GM12878 (cell line): ENCODE measurements around the gene LRP1B. TPM values are rescaled to one million over a fixed set of nuclear protein-coding genes. Genes with fewer than 3 reads are reported as not detected.

Experiments
- ATAC-seq: fragments of 200-7000 bp; cut with Tn5 transposase; 3 replicates; pipeline ENCODE4 v1.9.1; 2020; ENCODE audit warnings: mild to moderate bottlenecking, moderate library complexity
- BruUV-seq: library from RNA; stranded (reverse); fragments of 400-500 nt; replicated peaks from 2 replicates; lab custom pipeline; 2021; lab: Mats Ljungman, UMichigan
- CTCF ChIA-PET: fragments of 300-600 bp; sonication (Branson Sonifier 250); formaldehyde crosslinking; extraction: SDS; loops from one replicate; lab custom pipeline; 2021; ENCODE audit warnings: inconsistent platforms; lab: Yijun Ruan, JAX
- POLR2A ChIA-PET: fragments of 350-600 bp; formaldehyde crosslinking; extraction: SDS; loops from one replicate; lab custom pipeline; 2021; ENCODE audit warnings: inconsistent platforms; lab: Charles Lee
- RAD21 ChIA-PET: fragments of 300-600 bp; sonication (Branson Sonifier 250); formaldehyde crosslinking; loops from one replicate; lab custom pipeline; 2023; ENCODE audit warnings: antibody characterized with exemption; ENCODE audit not compliant: unreplicated experiment; lab: Charles Lee
- SMC1A ChIA-PET: fragments of 300-600 bp; sonication (Branson Sonifier 250); formaldehyde crosslinking; loops from one replicate; lab custom pipeline; 2023; ENCODE audit not compliant: unreplicated experiment, uncharacterized antibody; lab: Charles Lee
- DNase-seq: peaks from one replicate; pipeline ENCODE4 v3.0.0-alpha.2; 2011; ENCODE audit warnings: low read depth, low spot score
- FAIRE-seq: peaks from 3 replicates; lab custom pipeline; 2011; peaks lifted over from hg19 to GRCh38; lab: Jason Lieb, UNC
- H2AFZ ChIP-seq: 2 replicates; pipeline ENCODE4 v1.6.0; 2011; ENCODE audit warnings: low read depth, low read length, control low read depth; ENCODE audit not compliant: control insufficient read depth
- H3K27ac ChIP-seq: 2 replicates; pipeline ENCODE4 v1.5.1; 2011; ENCODE audit warnings: control low read depth; ENCODE audit not compliant: control insufficient read depth, insufficient read depth
- H3K27me3 ChIP-seq, 2 experiments: replicated peaks in 1 of 2; 2 replicates each; pipeline versions ENCODE4 v1.6.0 to v1.6.1; 2011; ENCODE audit warnings: low read length in 1 of 2; ENCODE audit not compliant: control insufficient read depth in 2 of 2, insufficient read depth in 2 of 2
- H3K36me3 ChIP-seq, 2 experiments: 2 replicates each; pipeline ENCODE4 v1.5.1; 2011; ENCODE audit warnings: low read length in 1 of 2; ENCODE audit not compliant: control insufficient read depth in 2 of 2, insufficient read depth in 2 of 2
- H3K4me1 ChIP-seq: 2 replicates; pipeline ENCODE4 v1.6.1; 2011; ENCODE audit warnings: mild to moderate bottlenecking, low read length, moderate library complexity, mixed read lengths; ENCODE audit not compliant: control insufficient read depth, insufficient read depth
- H3K4me2 ChIP-seq: 2 replicates; pipeline ENCODE4 v1.6.0; 2011; ENCODE audit warnings: control low read depth; ENCODE audit not compliant: control insufficient read depth, insufficient read depth
- H3K4me3 ChIP-seq: fragments of 200-600 bp; sonication (generic); 2 replicates; pipeline ENCODE4 v1.5.1; 2016
- H3K79me2 ChIP-seq: 2 replicates; pipeline ENCODE4 v1.6.0; 2011; ENCODE audit warnings: low read length; ENCODE audit not compliant: control insufficient read depth, insufficient read depth
- H3K9ac ChIP-seq: 2 replicates; pipeline ENCODE4 v1.8.0; 2011; ENCODE audit warnings: low read length, control low read depth, mixed read lengths; ENCODE audit not compliant: control insufficient read depth, insufficient read depth
- H3K9me3 ChIP-seq: replicated peaks from 3 replicates; pipeline ENCODE4 v1.5.1; 2011; ENCODE audit warnings: mild to moderate bottlenecking, low read length; ENCODE audit not compliant: control insufficient read depth, insufficient read depth
- H4K20me1 ChIP-seq: 2 replicates; pipeline ENCODE4 v1.6.0; 2011; ENCODE audit not compliant: control insufficient read depth, insufficient read depth
- BHLHE40 ChIP-seq, 2 experiments: fragments of 450-650 bp in 1 of 2; IDR thresholded peaks; 2 replicates each; pipeline ENCODE4 v1.6.1; 2011 to 2017; ENCODE audit warnings: low read depth in 2 of 2, borderline replicate concordance in 1 of 2, improper control_type of control experiment in 1 of 2, low read length in 1 of 2, mild to moderate bottlenecking in 1 of 2
- CHD4 ChIP-seq: fragments of 200-600 bp; sonication (generic); IDR thresholded peaks from 2 replicates; pipeline ENCODE4 v1.6.1; 2016; ENCODE audit warnings: mild to moderate bottlenecking
- CUX1 ChIP-seq: IDR thresholded peaks from 2 replicates; pipeline ENCODE4 v1.6.1; 2012; ENCODE audit warnings: improper control_type of control experiment, low read depth, low read length; ENCODE audit not compliant: insufficient replicate concordance
- EGR1 ChIP-seq, 2 experiments: IDR thresholded peaks; 1 replicate in 1 of 2; 2 replicates in 1 of 2; pipeline ENCODE4 v1.6.1; 2011 to 2012; ENCODE audit warnings: low read depth in 2 of 2, low read length in 2 of 2, borderline replicate concordance in 1 of 2, mild to moderate bottlenecking in 1 of 2, moderate library complexity in 1 of 2
- MEF2A ChIP-seq: IDR thresholded peaks from 2 replicates; pipeline ENCODE4 v1.6.1; 2011; ENCODE audit warnings: low read depth, mild to moderate bottlenecking, low read length, moderate library complexity; ENCODE audit not compliant: insufficient read depth
- NFIC ChIP-seq: IDR thresholded peaks from 2 replicates; pipeline ENCODE4 v1.6.1; 2012; ENCODE audit warnings: low read depth, mild to moderate bottlenecking, inconsistent platforms, low read length, moderate library complexity
- SIX5 ChIP-seq: IDR thresholded peaks from 2 replicates; pipeline ENCODE4 v1.6.1; 2011; ENCODE audit warnings: mild to moderate bottlenecking, low read depth, low read length, moderate library complexity; ENCODE audit not compliant: severe bottlenecking
- STAT1 ChIP-seq: fragments of 450-650 bp; conservative IDR thresholded peaks from 2 replicates; pipeline ENCODE4 v1.6.1; 2014; ENCODE audit warnings: antibody characterized with exemption, mild to moderate bottlenecking
- TARDBP ChIP-seq: IDR thresholded peaks from 2 replicates; pipeline ENCODE4 v1.6.1; 2016; ENCODE audit warnings: borderline replicate concordance
- USF1 ChIP-seq: IDR thresholded peaks from 2 replicates; pipeline ENCODE4 v1.6.1; 2011; ENCODE audit warnings: borderline replicate concordance, low read depth, mild to moderate bottlenecking, moderate library complexity, mixed read lengths, low read length; ENCODE audit not compliant: insufficient read depth; ENCODE audit errors: extremely low read length
- WGBS: methylation state at CpG from one replicate; pipeline ENCODE4 v1.1.6; 2016; ENCODE audit warnings: low lambda C conversion rate; ENCODE audit not compliant: insufficient replicate concordance, insufficient coverage; ENCODE audit errors: missing lambda C conversion rate; 5-methylcytosine and 5-hydroxymethylcytosine counted together
- in situ Hi-C: fragments of 300-500 bp; cut with MboI; formaldehyde crosslinking; loops from 9 replicates; pipeline ENCODE4 v1.14.3; 2018; ENCODE audit warnings: mixed read lengths
- intact Hi-C: fragments of 100-400 bp; cut with micrococcal nuclease; formaldehyde crosslinking; loops from one replicate; pipeline ENCODE4 v1.14.2; 2022; ENCODE audit not compliant: unreplicated experiment
- polyA plus RNA-seq, 11 experiments: library from polyadenylated mRNA; depleted of rRNA in 4 of 11; unstranded in 6 of 11; stranded (reverse) in 5 of 11; fragments of >200 nt; fragmentation: Nextera tagmentation in 4 of 11; fragmentation: Illumina TruSeq in 1 of 11; extraction: Ambion mirVana in 4 of 11; extraction: Trizol in 1 of 11; gene quantifications; 1 replicate in 1 of 11; 2 replicates in 10 of 11; pipeline versions ENCODE4 v1.2.1 to v1.2.3, GENCODE V29; 2011 to 2016; ENCODE audit warnings: inconsistent platforms in 2 of 11, missing spikeins in 2 of 11, low read depth in 1 of 11
- total RNA-seq, 4 experiments: library from RNA; depleted of rRNA in 3 of 4; stranded (reverse); fragments of >200 nt in 3 of 4; fragmentation: Illumina TruSeq in 1 of 4; extraction: Trizol in 1 of 4; gene quantifications; 2 replicates each; pipeline versions ENCODE4 v1.2.1 to v1.2.3, GENCODE V29; 2013 to 2021

LRP1B gene
- total and polyA plus RNA-seq, 10 of the 15 experiments (the other 5 are each of a cell fraction or from before 2014, with no cell fraction given), result under 0.01 to 0.06 (median 0.03) TPM; not detected in 5

- Histone ChIP-seq H3K4me3 (no peak overlapping the region), H3K27ac (no peak overlapping the region), H3K9ac (no peak overlapping the region), H3K4me2 (no peak overlapping the region), H3K4me1 (no peaks in the 10 kb centered on the region), H3K36me3 (no peaks in the 10 kb centered on the region), H3K9me3 (no peaks in the 10 kb centered on the region), H4K20me1 (no peaks in the 10 kb centered on the region), H2AFZ (no peak overlapping the region), H3K79me2 (no peaks in the 10 kb centered on the region), H3K27me3 (no peaks in the 10 kb centered on the region)
- BruUV-seq, result no TSS peak
- WGBS, result 0% methylated on average over 3 of the region's 3 CpGs
- ChIA-PET POLR2A (no interaction called here), SMC1A (no interaction called here), CTCF (no interaction called here), RAD21 (no interaction called here)
- no peak for ATAC-seq
- FAIRE-seq, result no peak
- in situ Hi-C loops, result no loop called here
- no peak for DNase-seq
- TF ChIP-seq SIX5, result no peak
- TF ChIP-seq USF1, result no peak
- no peak for TF ChIP-seq TARDBP
- no peak for TF ChIP-seq MEF2A
- TF ChIP-seq STAT1, result no peak
- TF ChIP-seq NFIC, result no peak
- TF ChIP-seq CHD4, result no peak
- no peak for TF ChIP-seq BHLHE40 (IDR thresholded peaks at IDR 0.05; ENCODE audit: borderline replicate concordance in 1 of 2, low read depth in 2 of 2, low read length in 1 of 2)
- TF ChIP-seq CUX1, result no peak
- TF ChIP-seq EGR1 (IDR thresholded peaks at IDR 0.05; ENCODE audit: borderline replicate concordance in 1 of 2, low read depth in 2 of 2, low read length in 2 of 2), result no peak
- intact Hi-C loops, result loop anchor here (10.0 kb wide), 1 partner anchor 239 kb away; no protein-coding TSS in a partner anchor
Measured at GRCh38 chr2:141316103-141316502, 814.7 kb downstream of the LRP1B start.
